Astrocyte of the spinal cord (primary cell): Measurements from ENCODE around the gene C3orf52.
A peak's percentile ranks its signal among the peaks of the same experiment; 100 is the strongest.

Experiments
- DNase-seq: peaks from one replicate; pipeline ENCODE4 v3.0.0; 2011; ENCODE audit warnings: low read depth, low spot score
- H3K4me3 ChIP-seq: 2 replicates; pipeline ENCODE4 v1.5.1; 2011; ENCODE audit warnings: low read depth, mild to moderate bottlenecking, low read length, moderate library complexity
- in situ Hi-C: cut with HindIII; loops from 2 replicates; pipeline ENCODE4 v1.10.0; 2017; ENCODE audit warnings: low sequenced_read_pairs
- TF ChIP-seq, protein P1 (sequence below): IDR thresholded peaks from 2 replicates; pipeline ENCODE4 v1.5.1; 2012; ENCODE audit warnings: low read depth, mild to moderate bottlenecking, low read length, inconsistent platforms

Gene C3orf52

GRCh38 chr3:112086875-112087524 lies 811 bp downstream of the C3orf52 start:
- in situ Hi-C loops = no loop called here
- H3K4me3 ChIP-seq = peak overlapping the region; percentile 73
- DNase-seq = no peak
- TF ChIP-seq, protein P1, sequence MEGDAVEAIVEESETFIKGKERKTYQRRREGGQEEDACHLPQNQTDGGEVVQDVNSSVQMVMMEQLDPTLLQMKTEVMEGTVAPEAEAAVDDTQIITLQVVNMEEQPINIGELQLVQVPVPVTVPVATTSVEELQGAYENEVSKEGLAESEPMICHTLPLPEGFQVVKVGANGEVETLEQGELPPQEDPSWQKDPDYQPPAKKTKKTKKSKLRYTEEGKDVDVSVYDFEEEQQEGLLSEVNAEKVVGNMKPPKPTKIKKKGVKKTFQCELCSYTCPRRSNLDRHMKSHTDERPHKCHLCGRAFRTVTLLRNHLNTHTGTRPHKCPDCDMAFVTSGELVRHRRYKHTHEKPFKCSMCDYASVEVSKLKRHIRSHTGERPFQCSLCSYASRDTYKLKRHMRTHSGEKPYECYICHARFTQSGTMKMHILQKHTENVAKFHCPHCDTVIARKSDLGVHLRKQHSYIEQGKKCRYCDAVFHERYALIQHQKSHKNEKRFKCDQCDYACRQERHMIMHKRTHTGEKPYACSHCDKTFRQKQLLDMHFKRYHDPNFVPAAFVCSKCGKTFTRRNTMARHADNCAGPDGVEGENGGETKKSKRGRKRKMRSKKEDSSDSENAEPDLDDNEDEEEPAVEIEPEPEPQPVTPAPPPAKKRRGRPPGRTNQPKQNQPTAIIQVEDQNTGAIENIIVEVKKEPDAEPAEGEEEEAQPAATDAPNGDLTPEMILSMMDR = no peak

- in situ Hi-C loops = no loop called here
- peak overlapping the region; percentile 73 for H3K4me3 ChIP-seq
Observed at GRCh38 chr3:112087746-112088145, 1.6 kb downstream of the C3orf52 start.

DNA sequence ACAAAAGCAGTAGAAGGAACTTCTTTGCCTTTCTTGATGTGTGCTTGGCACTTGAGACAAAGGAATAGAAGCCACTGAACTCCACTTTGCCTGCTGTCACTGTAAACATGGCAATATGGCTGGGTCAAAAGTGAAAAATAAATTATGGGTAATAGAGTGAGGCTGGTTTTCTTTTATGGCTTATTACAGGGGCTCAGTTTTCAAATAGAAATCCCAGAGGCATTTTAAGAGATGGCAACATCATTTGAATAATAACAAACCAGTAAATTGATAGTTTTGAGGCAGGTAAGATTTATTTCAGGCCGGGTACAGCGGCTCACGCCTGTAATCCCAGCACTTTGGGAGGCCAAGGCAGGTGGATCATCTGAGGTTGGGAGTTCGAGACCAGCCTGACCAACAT lies 2.8 kb downstream of the C3orf52 start:
- no peak for DNase-seq
- no peak overlapping the region for H3K4me3 ChIP-seq
- in situ Hi-C loops = no loop called here
- TF ChIP-seq, protein P1 = no peak

More at GRCh38 chr3:112087746-112088145, 1.6 kb downstream of the C3orf52 start:
- no peak for DNase-seq
- TF ChIP-seq, protein P1 = no peak

GRCh38 chr3:112089956-112090886 lies 4.0 kb downstream of the C3orf52 start:
- in situ Hi-C loops = no loop called here
- no peak overlapping the region for H3K4me3 ChIP-seq
- no peak for DNase-seq
- TF ChIP-seq, protein P1 = no peak

- TF ChIP-seq, protein P1 = no peak
Observed at GRCh38 chr3:112090887-112091586, 4.8 kb downstream of the C3orf52 start.

DNA sequence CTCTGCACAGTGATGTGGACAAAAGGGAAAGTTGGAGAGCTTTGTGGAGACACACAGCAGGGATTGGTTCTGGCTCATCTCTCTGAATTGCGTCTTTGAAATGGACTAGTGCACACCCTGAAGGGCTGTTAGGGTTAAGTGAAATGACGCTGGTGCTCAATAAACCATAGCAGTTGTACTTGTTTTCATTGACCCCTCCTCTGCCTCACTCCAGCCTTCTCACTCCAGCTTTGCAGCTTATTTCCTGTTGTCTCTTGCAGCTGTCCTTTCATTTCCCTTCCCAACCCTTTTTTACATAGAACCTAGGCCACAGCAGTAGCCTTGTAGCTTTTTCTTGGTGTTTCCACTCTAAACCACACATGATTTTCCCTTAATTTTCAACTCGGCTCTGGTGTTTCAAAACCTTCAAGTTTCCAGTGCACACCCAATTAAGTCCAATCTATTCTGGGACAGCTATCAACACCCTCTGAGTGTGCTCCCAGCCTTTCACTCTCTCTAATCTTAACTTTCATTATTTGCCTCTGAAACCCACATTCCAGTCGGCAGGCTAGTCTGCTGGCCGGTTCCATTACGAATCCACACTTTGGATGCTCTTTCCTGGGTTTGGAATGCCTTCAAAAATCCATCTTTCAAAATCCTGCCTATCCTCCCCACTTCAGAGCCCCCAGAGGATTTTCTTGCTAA lies 6.4 kb downstream of the C3orf52 start:
- TF ChIP-seq, protein P1 = no peak
- no peak overlapping the region for H3K4me3 ChIP-seq
- DNase-seq = peak; percentile 55
- in situ Hi-C loops = no loop called here

More at GRCh38 chr3:112090887-112091586, 4.8 kb downstream of the C3orf52 start:
- no peak overlapping the region for H3K4me3 ChIP-seq
- in situ Hi-C loops = no loop called here
- no peak for DNase-seq
